ENCODE results near the gene POLE.

- TF ChIP-seq CTCF (IDR thresholded peaks at IDR 0.05; ENCODE audit: low read depth, low read length, poor library complexity, severe bottlenecking), result peak; percentile 84
- no peak for TF ChIP-seq EZH2phosphoT487 (IDR thresholded peaks at IDR 0.05; ENCODE audit: borderline replicate concordance, low read length)
Measured at GRCh38 chr12:132638541-132639408, 48.4 kb downstream of the POLE start.

All from DOHH2 (cell line).